ENCODE data around the gene NAT8L.

Gene NAT8L

DNA sequence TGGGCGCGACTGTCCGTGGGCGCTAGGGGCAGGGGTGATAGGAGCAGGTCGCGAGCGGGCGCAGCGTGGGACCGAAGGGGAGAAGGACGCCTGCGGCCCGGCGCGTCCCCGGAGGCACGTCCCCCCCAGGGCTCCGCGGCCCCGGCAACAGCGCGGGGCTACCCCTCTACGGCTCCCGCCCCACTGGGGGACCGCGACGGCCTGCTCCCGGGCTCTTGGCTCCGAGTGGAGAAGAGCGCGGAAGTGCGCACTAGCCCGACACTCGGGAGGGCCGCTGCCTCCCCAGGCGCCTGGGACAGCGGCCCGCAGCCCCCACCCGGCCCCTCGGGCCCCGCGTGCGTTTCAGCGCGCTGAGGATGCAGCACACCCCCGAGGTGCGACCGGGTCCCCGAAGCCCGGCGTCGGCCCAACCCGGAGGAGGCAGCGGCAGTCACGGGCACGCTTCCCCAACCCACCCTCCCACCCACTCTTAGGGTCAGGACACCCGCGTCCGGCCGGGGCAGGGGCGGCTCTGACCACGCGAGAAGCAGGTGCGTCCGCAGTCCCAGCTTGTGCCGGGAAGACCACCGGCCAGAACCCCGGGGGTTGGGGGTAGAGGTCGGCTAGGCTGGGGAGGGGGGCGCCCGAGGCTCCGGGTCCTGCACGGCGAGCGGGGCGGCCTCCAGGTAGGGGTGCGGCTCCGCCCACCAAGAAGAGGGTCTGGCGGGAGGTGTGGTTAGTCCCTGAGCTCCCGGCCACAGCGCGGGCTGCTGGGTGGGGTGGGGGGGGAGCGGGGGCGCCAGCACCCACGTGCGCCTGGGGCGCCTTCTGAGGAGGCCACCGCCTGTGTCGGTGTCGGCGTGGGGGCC lies 18.5 kb upstream of the NAT8L start:
- H3K36me3 ChIP-seq (ENCODE audit: control insufficient read depth, insufficient read depth, low read length), result no peaks in the 10 kb centered on the region
- no peak overlapping the region; the same call in 1 of the 2 replicates for H3K4me3 ChIP-seq (replicated peaks; ENCODE audit: low read depth, low read length)
- TF ChIP-seq, protein P1, sequence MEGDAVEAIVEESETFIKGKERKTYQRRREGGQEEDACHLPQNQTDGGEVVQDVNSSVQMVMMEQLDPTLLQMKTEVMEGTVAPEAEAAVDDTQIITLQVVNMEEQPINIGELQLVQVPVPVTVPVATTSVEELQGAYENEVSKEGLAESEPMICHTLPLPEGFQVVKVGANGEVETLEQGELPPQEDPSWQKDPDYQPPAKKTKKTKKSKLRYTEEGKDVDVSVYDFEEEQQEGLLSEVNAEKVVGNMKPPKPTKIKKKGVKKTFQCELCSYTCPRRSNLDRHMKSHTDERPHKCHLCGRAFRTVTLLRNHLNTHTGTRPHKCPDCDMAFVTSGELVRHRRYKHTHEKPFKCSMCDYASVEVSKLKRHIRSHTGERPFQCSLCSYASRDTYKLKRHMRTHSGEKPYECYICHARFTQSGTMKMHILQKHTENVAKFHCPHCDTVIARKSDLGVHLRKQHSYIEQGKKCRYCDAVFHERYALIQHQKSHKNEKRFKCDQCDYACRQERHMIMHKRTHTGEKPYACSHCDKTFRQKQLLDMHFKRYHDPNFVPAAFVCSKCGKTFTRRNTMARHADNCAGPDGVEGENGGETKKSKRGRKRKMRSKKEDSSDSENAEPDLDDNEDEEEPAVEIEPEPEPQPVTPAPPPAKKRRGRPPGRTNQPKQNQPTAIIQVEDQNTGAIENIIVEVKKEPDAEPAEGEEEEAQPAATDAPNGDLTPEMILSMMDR (IDR thresholded peaks at IDR 0.05; ENCODE audit: insufficient read depth, low read length, poor library complexity, severe bottlenecking), result no peak
- DNase-seq (ENCODE audit: extremely low read depth, insufficient read length), result no peak
- no peaks in the 10 kb centered on the region; the same call in 1 of the 2 replicates for H3K27me3 ChIP-seq (replicated peaks; ENCODE audit: control insufficient read depth, insufficient read depth, low read length)

DNA sequence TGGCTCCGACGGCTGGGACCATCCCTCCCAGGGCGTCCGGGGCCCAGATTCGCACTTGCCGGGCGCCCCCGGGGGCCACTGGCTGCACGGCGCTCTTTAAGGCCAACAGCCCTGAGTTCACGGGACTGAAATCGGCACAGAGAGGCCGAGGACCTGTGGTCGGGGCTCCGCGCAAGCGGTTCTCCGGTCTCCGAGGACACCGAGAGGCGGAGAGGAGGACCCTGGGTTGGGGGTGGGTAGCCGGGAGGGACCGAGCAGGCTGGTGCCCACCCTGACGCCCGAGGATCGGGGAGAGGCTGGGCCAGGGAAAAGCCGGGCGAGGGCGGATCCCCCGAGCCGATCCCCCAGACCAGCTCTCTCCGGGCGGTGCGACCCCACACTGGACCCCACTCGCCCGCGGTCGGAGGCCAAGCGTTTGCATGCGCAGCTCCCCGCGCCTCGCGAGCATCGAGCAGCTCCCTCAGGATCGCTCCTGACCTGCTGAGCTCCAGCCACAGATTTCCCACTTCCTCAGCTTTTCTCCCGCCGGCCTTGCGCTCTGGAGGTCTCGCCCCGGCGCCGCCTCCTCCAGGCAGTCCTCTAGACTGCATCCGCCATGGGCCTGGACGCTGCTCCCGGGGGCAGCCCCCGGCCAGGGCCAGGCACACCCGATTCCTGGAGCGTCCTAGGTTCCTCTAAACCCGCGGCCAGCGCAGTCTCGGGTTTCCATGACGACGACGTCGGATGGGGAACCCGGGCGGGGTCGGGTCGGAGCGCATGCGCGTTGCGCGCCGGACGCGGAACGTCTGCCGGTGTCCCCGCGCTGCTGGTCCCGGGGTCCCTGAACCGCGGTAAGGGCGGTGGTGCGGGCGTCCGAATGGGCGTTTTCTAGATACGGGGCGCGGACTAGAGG lies 17.6 kb upstream of the NAT8L start:
- DNase-seq (ENCODE audit: extremely low read depth, insufficient read length), result peak; percentile 88
- peak overlapping the region; percentile 61 for H3K4me3 ChIP-seq (replicated peaks; ENCODE audit: low read depth, low read length)
- TF ChIP-seq, protein P1 (IDR thresholded peaks at IDR 0.05; ENCODE audit: insufficient read depth, low read length, poor library complexity, severe bottlenecking), result no peak
- no peaks in the 10 kb centered on the region; the same call in 1 of the 2 replicates for H3K27me3 ChIP-seq (replicated peaks; ENCODE audit: control insufficient read depth, insufficient read depth, low read length)
- H3K36me3 ChIP-seq (ENCODE audit: control insufficient read depth, insufficient read depth, low read length), result no peaks in the 10 kb centered on the region

DNA sequence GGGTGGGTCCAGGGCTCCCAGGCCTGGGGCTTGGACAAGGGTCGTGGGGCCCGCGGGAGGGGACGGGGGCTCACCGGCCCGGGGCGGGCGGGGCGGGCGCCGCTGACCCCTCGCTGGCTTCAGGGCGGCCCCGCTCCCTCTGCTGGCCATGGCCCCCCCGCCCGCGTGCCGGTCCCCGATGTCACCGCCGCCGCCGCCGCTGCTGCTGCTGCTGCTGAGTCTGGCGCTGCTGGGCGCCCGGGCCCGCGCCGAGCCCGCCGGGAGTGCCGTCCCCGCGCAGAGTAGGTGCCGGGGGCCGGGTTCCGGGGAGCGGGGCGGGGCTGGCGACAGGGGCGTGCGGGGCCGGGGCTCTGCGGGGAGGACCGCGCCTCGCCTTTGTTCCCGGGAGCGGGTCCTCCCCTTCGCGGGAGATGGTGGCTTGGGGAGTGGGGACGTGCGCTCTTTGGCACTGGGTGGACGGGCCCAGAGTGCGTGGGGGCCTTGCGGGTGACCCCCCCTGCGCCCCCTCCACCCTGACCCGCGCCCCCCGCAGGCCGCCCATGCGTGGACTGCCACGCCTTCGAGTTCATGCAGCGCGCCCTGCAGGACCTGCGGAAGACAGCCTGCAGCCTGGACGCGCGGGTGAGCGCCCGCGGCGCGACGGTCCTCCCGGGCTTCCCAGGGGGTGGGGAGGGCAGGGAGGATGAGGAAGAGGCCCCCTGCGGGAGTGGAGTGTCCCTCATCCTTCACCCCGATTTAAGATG lies 16.8 kb upstream of the NAT8L start:
- peak; percentile 30 for DNase-seq (ENCODE audit: extremely low read depth, insufficient read length)
- no peaks in the 10 kb centered on the region; the same call in 1 of the 2 replicates for H3K27me3 ChIP-seq (replicated peaks; ENCODE audit: control insufficient read depth, insufficient read depth, low read length)
- TF ChIP-seq, protein P1 (IDR thresholded peaks at IDR 0.05; ENCODE audit: insufficient read depth, low read length, poor library complexity, severe bottlenecking), result no peak
- no peaks in the 10 kb centered on the region for H3K36me3 ChIP-seq (ENCODE audit: control insufficient read depth, insufficient read depth, low read length)
- H3K4me3 ChIP-seq (replicated peaks; ENCODE audit: low read depth, low read length), result peak overlapping the region; percentile 61

DNA sequence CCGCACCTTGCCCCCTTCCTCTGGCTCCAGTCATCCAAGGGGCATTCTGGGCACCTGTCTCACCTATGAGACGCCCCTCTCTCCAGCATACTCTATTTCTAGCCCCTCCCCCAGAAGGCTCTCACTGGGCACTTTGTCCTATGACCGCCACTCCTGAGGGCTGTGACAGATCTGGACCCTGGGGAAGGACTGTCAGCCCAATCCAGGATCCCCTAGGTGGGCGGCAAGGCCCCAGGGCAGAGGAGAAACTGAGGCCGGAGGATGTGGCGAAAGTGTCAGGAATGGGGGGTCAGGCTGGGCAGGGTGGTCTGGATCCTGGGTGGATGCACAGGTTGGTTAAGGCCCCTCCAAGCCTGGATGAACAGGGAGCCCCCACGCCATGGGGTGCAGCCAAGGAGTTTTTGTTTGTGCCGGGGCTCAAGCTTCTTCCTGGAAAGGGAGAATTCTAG lies 16.2 kb upstream of the NAT8L start:
- no peak for DNase-seq (ENCODE audit: extremely low read depth, insufficient read length)
- Histone ChIP-seq H3K4me3 (replicated peaks; ENCODE audit: low read depth, low read length) (no peak overlapping the region), H3K36me3 (ENCODE audit: control insufficient read depth, insufficient read depth, low read length) (no peaks in the 10 kb centered on the region), H3K27me3 (replicated peaks; ENCODE audit: control insufficient read depth, insufficient read depth, low read length) (no peaks in the 10 kb centered on the region; the same call in 1 of the 2 replicates)
- TF ChIP-seq, protein P1 (IDR thresholded peaks at IDR 0.05; ENCODE audit: insufficient read depth, low read length, poor library complexity, severe bottlenecking), result no peak

DNA sequence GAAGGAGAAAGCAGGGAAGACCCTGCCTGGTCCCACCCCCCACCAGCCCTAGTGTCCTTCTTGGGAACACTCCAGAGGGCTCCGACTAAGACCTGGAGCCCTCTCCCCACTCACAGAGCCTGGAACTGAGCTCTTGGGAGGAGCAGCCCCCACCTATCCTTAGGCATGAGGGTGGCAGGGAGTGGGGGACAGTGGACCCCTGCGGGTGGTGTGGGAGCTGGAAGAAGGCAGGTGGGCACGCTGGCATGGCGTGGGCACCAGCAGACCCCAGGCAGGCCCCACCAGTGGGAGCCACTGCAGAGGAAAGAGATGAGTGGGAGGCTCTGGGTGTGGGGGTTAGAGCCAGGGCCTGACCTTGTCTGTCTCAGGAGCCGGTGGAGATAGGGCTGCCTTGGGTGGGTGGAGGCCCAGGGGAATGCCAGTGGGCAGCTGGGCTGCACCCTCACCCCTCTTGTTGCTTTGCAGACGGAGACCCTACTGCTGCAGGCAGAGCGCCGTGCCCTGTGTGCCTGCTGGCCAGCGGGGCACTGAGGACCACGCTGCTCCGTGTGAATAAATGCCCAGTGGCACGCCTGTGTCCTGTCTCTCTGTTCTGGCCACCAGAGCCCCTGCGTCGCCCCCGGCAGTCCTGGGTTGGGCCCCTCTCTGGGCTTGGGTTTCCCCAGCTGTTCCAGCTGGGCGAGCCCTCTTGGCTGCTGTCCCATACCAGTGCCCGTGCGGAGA lies 15.6 kb upstream of the NAT8L start:
- no peaks in the 10 kb centered on the region for H3K36me3 ChIP-seq (ENCODE audit: control insufficient read depth, insufficient read depth, low read length)
- TF ChIP-seq, protein P1 (IDR thresholded peaks at IDR 0.05; ENCODE audit: insufficient read depth, low read length, poor library complexity, severe bottlenecking), result no peak
- DNase-seq (ENCODE audit: extremely low read depth, insufficient read length), result no peak
- H3K27me3 ChIP-seq (replicated peaks; ENCODE audit: control insufficient read depth, insufficient read depth, low read length), result no peaks in the 10 kb centered on the region; the same call in 1 of the 2 replicates
- H3K4me3 ChIP-seq (replicated peaks; ENCODE audit: low read depth, low read length), result no peak overlapping the region

Data from GM06990 (cell line).